ENCODE results near the gene ZNF646. TPM values are rescaled to one million over a fixed set of nuclear protein-coding genes. Genes with fewer than 3 reads are reported as not detected.

The ZNF646 gene
- total and polyA plus RNA-seq, 2 of the 13 experiments (the other 11 are each of a cell fraction or from before 2014, with no cell fraction given): 3.4 to 10.9 TPM

GRCh38 chr16:31073970-31074813 lies at the start of gene ZNF646, which contains the start of gene ZNF668 (continued):
- TF ChIP-seq ATF5 (CRISPR knock-in tag; IDR thresholded peaks at IDR 0.05; ENCODE audit: low read depth) (no peak), ZNF784 (CRISPR knock-in tag; IDR thresholded peaks at IDR 0.05; ENCODE audit: borderline replicate concordance) (peak; percentile 95), CBX5 (CRISPR knock-in tag; IDR thresholded peaks at IDR 0.05; ENCODE audit: borderline replicate concordance) (peak; percentile 57; the same call in 1 of the 2 replicates), SP4 (CRISPR knock-in tag; IDR thresholded peaks at IDR 0.05) (peak; percentile 99), ZNF441 (CRISPR knock-in tag; IDR thresholded peaks at IDR 0.05; ENCODE audit: borderline replicate concordance) (peak; percentile 35; the same call in 1 of the 2 replicates), NR2F6 (IDR thresholded peaks at IDR 0.05) (no peak), NR2F6 (CRISPR knock-in tag; IDR thresholded peaks at IDR 0.05) (peak; percentile 61), ZBTB33 (CRISPR knock-in tag; IDR thresholded peaks at IDR 0.05) (peak; percentile 54; the same call in 1 of the 2 replicates), SRY (CRISPR knock-in tag; IDR thresholded peaks at IDR 0.05) (peak; percentile 74), ZNF24 (IDR thresholded peaks at IDR 0.05) (peak; percentile 63; the same call in 1 of the 2 replicates), PBX3 (CRISPR knock-in tag; IDR thresholded peaks at IDR 0.05; ENCODE audit: borderline replicate concordance) (peak; percentile 61; the same call in 1 of the 2 replicates), NFKBIZ (CRISPR knock-in tag; IDR thresholded peaks at IDR 0.05) (peak; percentile 36; the same call in 1 of the 2 replicates), ZNF30 (CRISPR knock-in tag; IDR thresholded peaks at IDR 0.05) (peak; percentile 64; the same call in 1 of the 2 replicates), MYC (CRISPR knock-in tag; IDR thresholded peaks at IDR 0.05; ENCODE audit: borderline replicate concordance) (peak; percentile 72), TBX2 (CRISPR knock-in tag; IDR thresholded peaks at IDR 0.05; ENCODE audit: borderline replicate concordance) (peak; percentile 25; the same call in 1 of the 2 replicates), ZXDC (CRISPR knock-in tag; IDR thresholded peaks at IDR 0.05) (no peak; the same call in 1 of the 2 replicates), HOXA9 (CRISPR knock-in tag; IDR thresholded peaks at IDR 0.05; ENCODE audit: borderline replicate concordance) (peak; percentile 30; the same call in 1 of the 2 replicates), KDM4B (CRISPR knock-in tag; IDR thresholded peaks at IDR 0.05) (peak; percentile 74; the same call in 1 of the 2 replicates), ZNF746 (CRISPR knock-in tag; IDR thresholded peaks at IDR 0.05) (0 out of 2 replicates have a peak, but pooled peaks have one; percentile 33)
